HG03103 (cell line): ENCODE measurements around the gene GLS2.
"Not testable (repeated sequence)": the region's sequence is repeated elsewhere in the genome, so short reads cannot be mapped to it uniquely, and the experiment has no call there.

Experiments used
- ATAC-seq: cut with Tn5 transposase; IDR thresholded peaks from one replicate; pipeline ENCODE4 v1.9.1; 2021; ENCODE audit warnings: low read depth; ENCODE audit not compliant: unreplicated experiment

Gene GLS2

DNA sequence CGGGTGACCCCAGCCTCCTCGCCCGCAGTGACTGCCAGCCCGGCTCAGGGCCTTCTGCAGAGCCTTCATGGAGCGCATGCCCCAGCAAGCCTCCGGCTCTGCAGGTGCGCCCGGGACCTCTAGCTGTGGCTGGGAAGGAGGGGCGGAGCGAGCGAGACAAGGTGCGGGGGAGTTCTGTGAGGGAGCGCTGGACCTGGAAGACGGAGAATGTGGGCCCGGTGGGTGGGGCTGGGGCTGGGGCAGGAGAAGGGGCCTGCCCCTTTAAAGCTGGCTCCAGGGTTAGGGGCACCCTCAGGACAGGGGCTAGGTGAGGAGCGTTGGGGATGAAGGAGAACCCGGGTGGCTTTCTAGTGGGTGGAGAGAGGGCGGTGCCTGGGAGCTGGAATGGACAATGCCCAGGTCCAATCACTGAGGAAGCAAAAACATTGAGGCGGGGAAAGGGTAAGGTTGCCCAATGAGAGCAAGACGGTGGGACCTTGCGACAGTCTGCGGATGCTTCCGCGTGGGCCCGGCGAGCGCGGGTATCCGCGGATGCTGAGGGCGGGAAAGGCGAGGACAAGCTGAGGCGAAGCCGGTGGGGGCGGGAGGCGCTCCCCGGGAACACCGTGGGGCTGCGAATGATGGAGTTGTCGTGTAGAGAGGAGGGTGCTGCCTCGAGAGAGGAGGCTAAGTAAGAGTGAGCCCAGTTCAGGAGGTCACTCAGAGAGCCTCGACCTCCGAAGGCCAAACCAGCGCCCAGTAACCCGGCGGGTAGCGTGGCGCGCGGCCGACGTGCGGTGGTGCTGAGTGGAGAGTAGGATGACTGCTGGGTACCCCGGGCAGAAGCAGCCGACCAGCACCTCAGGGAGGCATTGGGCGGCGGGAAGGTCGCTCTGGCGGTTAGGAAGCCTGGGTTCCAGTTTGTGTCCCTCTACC lies at the start of gene GLS2:
TSS of gene GLS2 (minus strand) at position 121 of the 915 bp plus-strand sequence. CDS start at position 78, 43 bp downstream.
- peak; percentile 81 for ATAC-seq

DNA sequence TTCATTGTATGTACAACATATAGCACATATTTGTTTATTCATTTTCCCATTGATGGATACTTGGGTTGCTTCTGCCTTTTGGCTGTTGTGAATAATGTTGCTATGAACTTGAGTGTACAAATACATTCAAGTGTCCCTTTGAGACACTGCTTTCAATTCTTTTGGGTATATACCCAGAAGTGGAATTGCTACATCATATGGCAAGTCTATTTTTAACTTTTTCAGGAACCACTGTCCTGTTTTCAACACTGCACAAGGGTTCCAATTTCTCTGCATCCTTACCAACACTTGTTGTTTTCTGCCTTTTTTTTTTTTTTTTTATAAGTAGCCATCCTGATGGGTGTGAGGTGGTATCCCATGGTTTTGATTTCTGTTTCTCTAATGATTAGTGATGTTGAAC lies 49.6 kb upstream of the GLS2 start:
- ATAC-seq = no peak

DNA sequence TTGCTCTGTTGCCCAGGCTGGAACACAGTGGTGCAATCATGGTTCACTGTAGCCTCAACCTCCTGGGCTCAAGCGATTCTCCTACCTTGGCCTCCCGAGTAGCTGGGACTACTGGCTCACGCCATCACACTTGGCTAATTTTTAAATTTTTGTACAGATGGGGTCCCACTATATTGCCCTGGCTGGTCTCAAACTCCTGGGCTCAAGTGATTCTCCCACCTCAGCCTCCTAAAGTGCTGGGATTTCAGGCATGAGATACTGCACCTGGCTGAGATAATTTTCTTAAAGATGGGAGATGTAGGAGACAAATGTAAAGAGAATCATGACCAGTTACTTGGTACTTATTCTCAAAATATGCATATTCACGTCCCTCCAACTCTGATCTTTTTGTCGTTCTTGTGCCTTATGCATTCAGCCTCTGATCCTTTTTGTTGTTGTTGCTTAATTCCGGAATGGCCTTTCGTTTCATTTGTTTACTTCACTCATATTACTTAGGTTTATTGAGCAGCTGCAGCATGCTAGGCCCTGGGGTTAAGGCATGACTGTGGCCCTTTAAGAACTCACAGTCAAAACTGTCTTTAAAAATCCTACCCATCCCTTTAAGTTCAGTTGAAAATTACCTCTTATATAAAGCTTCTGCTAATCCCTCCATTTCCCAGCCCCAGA lies 42.6 kb upstream of the GLS2 start:
- no peak for ATAC-seq

DNA sequence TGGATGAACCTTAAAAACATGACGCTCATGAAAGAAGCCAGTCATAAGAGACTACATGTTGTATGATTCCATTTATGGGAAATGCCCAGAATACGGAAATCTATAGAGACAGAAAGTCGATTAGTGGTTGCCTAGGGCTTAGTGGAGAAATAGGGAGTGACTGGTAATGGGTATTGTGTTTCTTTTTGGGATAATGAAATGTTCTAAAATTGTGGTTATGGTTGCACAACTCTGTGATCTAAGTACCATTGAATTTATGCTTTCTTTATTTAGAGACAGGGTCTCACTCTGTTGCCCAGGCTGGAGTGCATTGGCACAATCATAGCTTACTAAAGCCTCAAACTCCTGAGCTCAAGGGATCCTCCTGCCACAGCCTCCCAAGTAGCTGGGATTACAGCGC lies 41.7 kb upstream of the GLS2 start:
- no peak for ATAC-seq

DNA sequence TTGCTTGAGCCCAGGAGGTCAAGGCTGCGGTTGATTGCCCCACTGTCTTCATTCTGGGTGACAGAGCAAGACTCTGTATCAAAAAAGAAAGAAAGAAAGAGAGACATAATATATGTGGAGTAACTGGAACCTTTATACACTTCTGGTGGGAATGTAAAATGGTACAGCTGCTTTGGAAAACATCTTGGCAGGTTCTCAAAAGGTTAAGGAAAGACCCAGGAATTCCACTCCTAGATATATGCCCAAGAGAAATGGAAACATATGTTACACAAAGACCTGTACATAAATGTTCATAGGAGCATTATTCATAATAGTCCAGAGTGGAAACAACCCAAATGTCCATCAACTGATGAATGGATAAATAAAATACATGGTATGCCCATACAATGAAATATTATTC lies 40.9 kb upstream of the GLS2 start:
- no peak for ATAC-seq

DNA sequence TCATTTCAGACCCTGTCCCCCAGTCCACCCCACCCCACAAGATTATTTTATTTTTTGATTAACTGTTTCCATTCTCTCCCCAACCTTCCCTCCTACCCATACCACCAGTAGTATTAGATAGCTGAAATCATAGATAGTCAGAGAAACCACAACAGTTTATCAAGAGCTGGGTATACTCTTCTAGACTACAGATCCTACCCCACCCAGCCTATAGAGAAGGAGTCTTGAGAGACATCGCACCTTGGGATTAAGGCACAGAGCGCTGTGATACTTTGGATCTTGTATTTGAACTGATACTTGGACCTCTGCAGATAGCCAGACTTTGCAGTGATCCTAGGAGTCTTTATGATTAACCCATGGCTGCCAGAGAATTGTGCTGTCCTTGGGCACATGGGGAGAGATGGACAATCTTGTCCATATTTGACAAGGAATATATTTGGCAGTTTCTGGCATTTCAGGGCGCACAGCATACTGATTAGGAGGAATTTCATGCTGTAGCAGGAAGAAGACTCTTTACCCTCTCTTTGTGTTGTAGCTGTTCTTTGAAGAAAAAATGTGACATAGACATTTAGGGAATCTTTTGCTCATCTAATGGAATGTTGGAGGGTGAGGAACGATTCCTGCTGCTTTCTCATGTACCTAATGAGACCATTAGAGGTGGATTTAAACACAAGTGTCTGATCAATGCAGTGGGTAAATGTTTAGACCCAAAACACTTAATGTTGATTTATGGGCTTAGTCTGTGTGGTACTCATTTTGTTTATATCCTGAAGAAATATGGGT lies 34.6 kb upstream of the GLS2 start:
- ATAC-seq = no peak

DNA sequence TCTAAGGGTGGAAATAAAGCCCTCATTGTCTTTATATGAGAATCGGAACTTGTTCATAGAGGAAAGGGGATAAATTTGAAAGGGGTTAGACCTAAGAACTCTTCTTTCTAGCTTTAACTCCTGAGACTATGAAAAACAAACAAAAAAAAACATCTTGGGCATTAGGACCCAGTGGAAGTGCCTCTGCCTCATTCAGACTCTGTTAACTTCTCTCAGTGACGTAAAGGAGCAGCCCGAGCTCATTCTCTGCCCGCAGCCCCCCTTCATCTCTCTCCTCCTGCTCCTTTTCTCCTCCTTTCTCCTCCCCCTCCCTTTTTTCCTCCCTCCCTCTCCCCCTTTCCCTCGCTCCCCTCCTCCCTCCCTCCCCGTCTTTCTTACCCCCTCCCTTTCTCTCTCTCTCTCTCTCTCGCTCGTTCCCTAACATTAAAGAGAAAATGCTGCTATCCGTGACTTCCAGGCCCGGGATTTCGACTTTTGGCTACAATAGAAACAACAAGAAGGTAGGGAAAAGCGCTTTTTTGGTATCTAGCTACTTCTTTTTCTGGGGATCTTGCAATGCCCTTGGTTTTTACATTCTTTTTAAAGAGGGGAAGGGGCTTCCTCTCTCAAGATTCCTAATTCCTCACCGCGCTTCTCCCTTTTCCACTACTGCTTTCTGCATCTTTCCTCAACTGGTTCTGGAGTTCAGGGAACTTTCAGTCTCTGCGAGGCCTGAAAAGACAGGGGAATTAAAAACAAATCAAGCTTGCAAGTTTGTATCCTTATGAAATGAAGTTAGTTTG lies 33.8 kb upstream of the GLS2 start, which contains the start of gene RBMS2:
TSS of gene RBMS2 (plus strand) at position 231 of the 782 bp plus-strand sequence. CDS start at position 435, 204 bp downstream.
- ATAC-seq = no peak

DNA sequence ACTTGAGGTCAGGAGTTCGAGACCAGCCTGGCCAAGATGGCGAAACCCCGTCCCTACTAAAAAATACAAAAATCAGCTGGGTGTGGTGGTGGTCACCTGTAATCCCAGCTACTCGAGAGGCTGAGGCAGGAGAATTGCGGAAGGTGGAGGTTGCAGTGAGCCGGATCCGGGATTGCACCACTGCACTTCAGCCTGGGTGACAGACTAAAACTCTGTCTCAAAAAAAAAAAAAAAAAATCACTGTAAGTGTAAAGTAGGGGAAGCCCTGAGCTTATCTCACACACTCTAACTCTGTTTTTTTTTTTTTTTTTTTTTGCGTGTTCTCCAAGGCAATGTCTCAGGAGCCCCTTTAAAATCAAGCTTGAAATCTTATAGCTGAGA lies 33.2 kb upstream of the GLS2 start:
- ATAC-seq = no peak

DNA sequence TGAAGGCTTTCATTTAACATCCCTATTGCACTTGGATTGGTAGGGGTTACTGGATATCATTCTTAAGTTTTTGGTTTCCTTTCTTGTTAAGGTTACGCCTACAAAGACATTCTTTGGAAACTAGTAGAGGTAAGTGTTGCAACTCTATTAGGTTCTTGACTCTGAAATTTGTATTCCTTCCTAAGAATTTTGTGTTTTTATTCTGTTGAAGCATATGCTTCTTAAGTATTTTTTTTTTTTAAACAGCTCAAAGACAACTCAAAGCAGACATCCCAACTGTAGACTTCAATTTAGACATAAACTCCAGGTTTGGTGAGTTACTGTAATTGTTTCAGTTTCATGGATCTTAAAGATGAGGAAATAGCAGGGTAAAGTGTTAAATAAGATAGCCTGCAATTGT lies 32.5 kb upstream of the GLS2 start:
- ATAC-seq = no peak

DNA sequence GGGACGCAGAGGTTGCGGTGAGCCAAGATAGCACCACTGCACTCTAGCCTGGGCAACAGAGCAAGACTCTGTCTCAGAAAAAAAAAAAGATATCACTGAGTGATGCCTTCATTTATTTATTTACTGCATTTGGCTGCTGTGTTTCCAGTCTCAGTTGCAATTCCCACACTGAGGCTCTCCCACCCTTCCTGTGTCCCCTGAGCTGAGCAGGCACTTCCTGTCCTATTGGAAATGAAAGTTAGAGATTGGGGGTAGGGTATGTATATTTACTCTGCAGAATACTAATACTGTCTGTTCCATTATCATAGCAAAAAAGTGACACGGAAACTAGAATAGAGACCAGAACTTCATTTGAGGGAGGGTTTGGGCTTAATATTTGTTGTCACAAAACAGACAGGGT lies 32.1 kb upstream of the GLS2 start:
- no peak for ATAC-seq

DNA sequence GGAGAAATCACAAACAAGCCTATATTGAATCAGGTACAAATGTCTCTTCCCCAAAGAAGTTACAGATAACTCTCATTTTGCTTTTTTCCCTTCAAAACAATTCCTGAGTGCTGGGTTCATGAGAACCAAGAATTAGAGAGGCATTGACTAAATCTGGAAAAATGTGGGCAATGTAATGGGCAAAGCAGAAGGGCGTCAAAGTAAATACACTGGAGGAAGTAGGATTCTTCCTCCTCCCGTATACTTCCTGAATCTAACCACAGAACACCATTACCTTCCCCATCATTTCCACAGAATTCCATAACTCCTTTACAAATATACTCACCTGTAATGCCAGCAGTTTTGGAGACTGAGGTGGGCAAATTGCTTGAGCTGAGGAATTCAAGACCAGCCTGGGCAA lies 30.6 kb upstream of the GLS2 start:
- no peak for ATAC-seq

DNA sequence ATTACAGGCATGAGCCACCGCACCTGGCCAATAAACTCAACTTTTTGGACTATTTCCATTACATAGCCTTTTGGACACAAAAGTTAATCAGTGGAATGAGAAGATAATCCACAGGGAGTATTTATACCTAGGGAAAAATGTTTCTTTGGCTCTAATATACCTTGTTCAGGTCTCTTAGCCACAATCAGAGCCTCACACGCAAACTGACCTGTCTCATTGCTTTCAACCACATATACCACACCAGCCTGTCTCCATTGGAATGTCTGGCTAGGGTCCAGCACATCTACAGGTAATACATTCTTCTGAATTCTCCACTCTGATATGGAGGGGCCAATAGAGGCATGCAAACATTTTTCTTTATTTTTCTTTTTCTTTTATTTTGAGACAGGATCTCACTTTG lies 29.9 kb upstream of the GLS2 start:
- ATAC-seq = no peak

DNA sequence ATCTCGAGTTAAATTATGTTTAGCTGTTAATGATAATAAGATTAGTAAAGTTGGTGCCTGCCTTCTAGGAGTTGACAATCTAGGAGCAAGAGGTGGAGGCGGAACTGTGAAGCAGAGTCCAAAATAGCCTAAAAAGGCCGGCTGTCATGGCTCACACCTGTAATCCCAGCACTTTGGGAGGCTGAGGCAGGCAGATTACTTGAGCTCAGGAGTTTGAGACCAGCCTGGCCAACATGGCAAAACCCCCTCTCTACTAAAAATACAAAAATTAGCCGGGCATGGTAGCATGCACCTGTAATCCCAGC lies 26.0 kb upstream of the GLS2 start:
- ATAC-seq = not testable (repeated sequence)

DNA sequence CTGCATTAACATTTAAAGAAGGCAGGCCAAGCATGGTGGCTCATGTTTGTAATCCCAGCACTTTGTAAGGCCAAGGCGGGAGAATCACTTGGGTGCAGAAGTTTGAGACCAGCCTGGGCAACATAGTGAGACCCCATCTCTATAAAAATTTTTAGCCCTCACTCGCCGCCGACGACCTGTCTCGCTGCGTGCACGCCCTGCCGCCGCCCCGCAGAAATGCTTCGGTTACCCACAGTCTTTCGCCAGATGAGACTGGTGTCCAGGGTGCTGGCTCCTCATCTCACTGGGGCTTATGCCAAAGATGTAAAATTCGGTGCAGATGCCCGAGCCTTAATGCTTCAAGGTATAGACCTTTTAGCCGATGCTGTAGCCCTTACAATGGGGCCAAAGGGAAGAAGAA lies 22.8 kb upstream of the GLS2 start:
- ATAC-seq = no peak

DNA sequence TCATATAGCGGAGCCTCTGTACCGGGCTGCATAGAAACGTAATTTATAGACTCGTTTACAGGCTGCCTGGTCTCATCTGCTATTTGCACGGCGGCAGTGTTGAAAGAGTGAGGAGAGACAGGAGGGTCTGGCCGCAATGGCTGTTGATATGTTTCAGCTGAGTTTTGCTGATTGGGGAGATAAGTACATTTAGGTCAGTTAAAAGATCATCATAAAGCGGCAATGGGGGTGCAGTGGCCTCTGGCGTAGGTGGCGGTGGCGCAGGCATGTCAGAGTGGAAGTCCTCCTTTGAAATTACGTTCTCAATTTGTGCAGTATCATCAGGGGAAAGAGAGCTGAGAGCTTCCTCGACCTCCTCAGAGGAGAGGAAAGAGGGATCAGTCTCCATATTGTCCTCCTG lies 11.9 kb upstream of the GLS2 start:
- not testable (repeated sequence) for ATAC-seq

DNA sequence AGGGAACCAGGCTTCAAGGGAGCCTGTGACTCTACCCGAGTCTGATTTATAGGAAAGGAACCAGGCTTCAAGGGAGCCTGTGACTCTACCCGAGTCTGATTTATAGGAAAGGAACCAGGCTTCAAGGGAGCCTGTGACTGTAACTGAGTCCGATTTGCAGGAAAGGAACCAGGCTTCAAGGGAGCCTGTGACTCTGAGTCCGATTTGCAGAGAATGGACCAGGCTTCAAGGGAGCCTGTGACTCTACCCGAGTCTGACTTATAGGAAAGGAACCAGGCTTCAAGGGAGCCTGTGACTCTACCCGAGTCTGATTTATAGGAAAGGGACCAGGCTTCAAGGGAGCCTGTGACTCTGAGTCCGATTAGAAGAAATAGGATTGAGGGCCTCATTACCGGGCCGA lies 11.5 kb upstream of the GLS2 start:
- ATAC-seq = not testable (repeated sequence)

DNA sequence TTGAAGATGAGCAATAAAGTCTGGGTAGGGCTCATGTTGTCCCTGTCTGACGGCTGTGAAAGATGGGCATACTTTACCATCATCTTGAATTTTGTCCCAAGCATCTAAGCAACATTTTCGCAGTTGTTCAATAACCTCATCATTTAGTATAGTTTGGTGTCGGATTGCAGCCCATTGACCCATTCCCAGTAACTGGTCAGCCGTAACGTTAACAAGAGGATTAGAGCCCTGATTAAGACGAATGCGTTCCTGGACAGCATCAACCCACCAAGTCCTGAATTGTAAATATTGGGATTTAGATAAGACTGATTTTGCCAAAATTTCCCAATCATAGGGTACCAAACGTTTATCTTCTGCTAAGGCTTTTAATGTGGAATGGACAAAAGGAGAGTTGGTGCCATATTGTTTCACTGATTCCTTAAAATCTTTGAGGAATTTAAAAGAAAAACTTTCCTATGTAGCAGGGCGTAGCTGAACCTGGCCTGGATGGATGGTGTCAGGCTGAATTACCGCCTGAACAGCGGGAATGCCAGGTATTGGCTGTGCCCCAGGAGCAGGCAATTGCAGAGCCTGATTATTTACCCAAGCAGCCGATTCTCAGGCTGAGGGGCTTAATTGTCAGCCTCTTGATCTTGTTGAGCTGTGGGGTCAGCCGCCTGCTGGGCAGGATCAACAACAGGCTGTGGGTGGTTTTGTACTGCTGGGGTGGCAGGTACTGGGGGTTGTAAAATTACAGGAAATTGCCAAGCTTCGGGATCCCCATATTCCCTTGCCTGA lies 10.4 kb upstream of the GLS2 start:
- ATAC-seq = not testable (repeated sequence)

DNA sequence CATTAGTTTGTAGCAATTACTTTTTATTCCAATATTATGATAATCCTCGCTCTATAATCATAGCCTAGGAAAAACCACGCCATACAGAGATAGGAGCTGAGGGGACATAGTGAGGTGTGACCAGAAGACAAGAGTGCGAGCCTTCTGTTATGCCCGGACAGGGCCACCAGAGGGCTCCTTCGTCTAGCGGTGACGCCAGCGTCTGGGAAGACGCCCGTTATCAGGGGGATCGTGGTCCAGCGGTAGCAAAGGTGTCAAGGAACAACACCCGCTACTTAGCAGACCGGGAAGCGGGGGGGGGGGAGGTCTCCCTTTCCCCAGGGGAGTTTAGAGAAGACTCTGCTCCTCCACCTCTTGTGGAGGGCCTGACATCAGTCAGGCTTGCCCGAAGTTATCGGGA lies 8.7 kb upstream of the GLS2 start:
- not testable (repeated sequence) for ATAC-seq

DNA sequence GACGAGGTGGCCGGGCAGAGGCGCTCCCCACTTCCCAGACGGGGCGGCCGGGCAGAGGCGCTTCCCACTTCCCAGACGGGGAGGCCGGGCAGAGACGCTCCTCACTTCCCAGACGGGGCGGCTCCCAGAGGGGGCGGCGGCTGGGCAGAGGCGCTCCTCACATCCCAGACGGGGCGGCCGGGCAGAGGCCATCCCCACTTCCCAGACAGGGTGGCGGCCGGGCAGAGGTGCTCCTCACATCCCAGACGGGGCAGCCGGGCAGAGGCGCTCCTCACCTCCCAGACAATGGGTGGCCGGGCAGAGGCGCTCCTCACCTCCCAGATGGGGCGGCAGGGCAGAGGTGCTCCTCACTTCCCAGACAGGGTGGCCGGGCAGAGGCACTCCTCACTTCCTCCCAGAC lies 6.5 kb upstream of the GLS2 start:
- ATAC-seq = not testable (repeated sequence)

DNA sequence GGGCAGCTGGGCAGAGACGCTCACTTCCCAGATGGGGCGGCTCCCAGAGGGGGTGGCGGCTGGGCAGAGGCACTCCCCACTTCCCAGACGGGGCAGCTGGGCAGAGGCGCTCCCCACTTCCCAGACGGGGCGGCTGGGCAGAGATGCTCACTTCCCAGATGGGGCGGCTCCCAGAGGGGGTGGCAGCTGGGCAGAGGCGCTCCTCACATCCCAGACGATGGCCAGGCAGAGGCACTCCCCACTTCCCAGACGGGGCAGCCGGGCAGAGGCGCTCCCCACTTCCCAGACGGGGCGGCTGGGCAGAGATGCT lies 6.1 kb upstream of the GLS2 start:
- not testable (repeated sequence) for ATAC-seq
